Measurements from ENCODE around the gene CEBPA.

Gene CEBPA

DNA sequence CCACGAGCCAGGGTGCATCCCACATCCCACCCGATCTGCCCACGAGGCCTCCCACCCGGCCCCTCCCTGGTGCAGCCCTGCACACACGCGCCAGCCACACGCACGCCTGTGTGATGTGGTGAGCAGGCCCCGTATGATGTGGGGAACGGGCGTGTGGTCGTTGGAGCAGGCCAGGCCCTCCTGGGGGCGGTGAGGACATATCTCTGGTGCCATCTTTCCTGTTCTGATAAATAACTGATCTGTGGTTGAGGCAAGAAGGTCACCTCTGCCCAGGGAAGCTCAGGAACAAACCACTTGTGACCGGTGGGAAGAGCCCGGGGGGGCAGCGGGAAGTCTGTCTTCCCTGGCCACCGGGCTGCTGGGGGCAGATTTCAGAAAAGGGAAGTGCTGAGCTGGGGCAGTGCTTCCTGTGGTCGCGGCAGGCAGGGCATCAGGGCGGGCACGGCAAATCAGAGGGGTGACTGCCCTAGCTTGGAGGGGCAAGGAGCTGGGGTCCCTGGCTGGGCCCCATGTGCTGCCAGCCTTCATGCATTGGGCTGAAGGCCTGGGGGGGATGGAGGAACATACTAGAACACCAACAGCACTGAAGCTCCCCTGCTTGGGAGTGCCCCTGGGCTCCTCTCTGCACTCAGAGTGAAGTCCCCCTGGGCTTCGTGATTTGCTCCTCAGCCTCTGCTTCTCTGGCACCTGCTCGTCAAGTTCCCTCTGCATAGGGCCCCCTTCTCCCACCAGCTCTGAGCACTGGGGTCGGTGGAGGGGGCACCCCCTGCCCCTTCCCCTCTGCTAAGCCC is 41.5 kb downstream of the CEBPA start:
- DNase-seq, result peak; percentile 98
- in situ Hi-C loops (cut with MboI; ENCODE audit: low pct_unique_long_range_greater_than_20kb, low sequenced_read_pairs), result no loop called here

DNA sequence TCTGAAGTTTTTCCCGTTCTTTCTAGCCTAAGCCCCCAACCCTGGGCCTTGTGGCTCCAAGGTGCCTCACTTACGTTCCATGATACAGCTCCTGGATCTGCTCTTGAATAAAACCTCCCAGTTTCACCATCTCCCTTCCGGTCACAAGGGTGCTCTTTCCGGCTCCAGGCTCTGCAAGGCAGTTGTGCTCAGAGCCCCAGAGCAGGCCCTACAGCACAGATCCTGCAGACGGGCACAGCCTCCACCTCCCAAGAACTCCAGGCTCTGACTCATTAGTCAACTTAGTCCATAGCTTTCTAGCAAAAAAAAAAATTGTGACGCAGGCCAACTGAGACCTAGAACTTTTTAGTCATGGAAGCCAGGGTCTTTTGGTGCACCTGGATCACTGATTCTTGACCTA is 42.8 kb downstream of the CEBPA start:
- peak; percentile 42 for DNase-seq
- in situ Hi-C loops (cut with MboI; ENCODE audit: low pct_unique_long_range_greater_than_20kb, low sequenced_read_pairs), result no loop called here

DNA sequence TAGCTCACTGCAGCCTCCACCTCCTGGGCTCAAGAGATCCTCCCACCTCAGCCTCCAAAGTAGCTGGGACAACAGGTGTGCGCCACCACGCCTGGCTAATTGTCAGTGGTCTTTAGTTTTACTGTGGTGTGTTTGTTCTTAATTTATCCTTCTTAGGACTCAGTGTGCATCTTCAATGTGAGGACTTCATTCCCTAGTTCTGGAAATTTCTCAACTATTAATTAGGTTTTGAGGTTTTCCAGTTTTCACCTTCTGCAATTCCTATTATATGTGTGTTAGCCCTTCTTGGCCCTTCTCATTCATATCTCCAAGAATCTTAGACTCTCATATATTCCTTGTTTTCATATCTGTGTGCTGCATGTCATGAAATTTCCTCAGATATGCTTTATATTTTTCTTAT is 44.5 kb downstream of the CEBPA start:
- DNase-seq, result no peak
- in situ Hi-C loops (cut with MboI; ENCODE audit: low pct_unique_long_range_greater_than_20kb, low sequenced_read_pairs), result no loop called here

DNA sequence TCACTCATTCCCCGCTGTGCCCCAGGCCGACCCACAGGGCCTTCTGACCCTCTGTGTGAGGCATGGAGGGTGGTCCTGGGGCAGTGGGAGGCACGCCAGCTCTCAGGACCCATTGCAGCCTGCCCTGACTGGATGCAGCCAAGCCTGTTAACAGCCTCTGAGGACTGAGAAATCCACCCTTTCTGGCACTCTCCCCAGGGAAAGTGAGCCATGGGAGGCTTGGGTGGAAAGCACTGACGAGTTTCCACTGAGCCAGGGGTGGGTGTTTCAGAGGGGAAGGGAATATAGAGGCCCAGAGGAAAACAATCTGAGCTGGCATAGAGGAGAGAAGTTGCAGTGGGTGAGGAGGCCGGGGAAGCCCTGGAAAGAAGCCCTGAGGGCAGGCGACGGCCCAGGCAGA is 46.1 kb downstream of the CEBPA start:
- no peak for DNase-seq
- in situ Hi-C loops (cut with MboI; ENCODE audit: low pct_unique_long_range_greater_than_20kb, low sequenced_read_pairs), result no loop called here

DNA sequence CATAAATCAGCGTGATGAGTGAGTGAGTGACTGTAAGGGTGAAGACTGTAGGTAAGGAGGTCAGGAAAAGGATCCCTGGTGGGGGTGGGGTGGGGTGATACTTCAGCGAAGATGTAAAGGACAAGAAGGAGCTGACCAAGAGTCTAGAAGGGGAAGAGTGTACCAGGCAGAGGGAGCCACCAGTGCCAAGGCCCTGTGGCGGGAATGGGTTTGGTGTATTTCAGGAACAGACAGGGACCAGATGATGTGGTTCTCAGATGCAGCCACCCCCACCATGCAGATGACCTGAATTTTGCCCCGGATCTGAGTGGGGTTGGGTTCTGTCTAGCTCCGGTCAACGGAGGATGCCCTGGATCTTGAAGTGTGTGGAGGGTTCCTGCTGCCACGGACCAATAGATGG is 46.6 kb downstream of the CEBPA start:
- in situ Hi-C loops (cut with MboI; ENCODE audit: low pct_unique_long_range_greater_than_20kb, low sequenced_read_pairs), result no loop called here
- DNase-seq, result no peak

DNA sequence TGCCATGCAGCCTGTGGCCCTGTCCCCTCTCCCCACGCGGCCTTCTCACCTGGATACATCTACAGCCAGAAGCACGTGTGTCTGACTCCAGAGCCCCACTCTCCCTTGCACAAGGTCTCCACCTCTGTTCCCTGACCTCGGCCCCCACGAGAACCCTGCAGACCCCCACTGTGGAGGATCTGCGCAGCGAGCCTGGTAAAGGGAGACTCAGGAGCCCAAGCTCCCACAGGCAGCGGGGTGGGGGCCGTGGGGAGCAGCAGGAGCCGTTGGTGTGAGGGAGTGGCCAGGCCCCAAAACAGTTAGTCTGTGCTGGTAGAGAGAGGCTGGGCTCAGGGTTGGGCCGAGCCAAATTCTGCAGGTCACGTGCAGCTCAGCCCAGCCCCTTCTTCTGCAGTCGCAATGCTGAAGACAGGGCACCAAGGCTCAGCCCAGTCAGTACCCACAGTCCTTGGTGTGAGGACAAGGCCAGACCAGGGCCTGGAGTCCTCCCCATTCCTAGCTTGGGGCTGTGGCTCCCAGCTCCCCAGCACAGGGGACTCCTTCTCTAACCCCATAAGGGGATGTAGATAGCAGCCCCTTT is 48.0 kb downstream of the CEBPA start:
- DNase-seq, result no peak
- in situ Hi-C loops (cut with MboI; ENCODE audit: low pct_unique_long_range_greater_than_20kb, low sequenced_read_pairs), result no loop called here

DNA sequence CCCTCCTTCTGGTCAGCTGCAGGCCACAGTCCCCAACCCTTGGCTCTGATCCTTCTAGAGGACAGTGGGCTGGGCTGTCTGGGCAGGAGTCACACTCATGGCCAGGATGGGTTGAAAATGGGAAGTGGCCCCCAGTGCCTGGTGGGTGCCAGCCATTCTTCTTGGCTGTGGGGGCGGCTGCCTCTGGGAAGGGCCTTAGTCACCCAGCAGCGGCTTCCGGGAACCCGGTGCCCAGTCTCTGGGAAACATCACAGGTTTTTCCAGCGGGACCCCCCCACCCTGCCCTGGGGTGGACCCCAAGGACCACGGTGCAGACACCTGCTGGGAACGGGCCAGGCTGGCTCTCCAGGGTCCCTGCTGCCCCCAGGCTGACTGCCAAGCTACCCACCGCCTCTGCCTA is 49.4 kb downstream of the CEBPA start:
- DNase-seq, result no peak
- in situ Hi-C loops (cut with MboI; ENCODE audit: low pct_unique_long_range_greater_than_20kb, low sequenced_read_pairs), result no loop called here

DNA sequence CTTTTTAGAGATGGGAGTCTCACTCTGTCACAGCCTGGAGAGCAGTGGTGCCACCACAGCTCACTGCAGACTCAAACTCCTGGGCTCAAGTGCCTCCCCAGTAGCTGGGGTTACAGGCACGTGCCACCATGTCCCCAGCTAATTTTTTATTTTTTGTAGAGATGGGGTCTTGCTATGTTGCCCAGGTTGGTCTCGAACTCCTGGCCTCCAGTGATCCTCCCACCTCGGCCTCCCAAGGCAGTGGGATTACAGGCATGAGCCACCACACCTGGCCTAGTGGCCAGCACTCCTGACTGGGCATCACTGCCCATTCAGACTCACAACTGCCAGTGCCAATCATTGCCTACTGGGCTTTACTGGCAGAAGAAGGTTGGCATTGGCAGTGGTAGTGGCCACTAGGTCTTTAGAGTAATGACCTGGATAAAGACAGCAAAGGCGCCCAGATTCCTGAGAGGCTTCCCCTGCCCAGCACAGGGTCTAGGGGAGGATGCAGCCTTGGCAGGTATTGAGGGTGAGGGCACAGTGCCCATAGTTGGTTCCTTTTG is 49.8 kb downstream of the CEBPA start:
- DNase-seq, result no peak
- in situ Hi-C loops (cut with MboI; ENCODE audit: low pct_unique_long_range_greater_than_20kb, low sequenced_read_pairs), result no loop called here

DNA sequence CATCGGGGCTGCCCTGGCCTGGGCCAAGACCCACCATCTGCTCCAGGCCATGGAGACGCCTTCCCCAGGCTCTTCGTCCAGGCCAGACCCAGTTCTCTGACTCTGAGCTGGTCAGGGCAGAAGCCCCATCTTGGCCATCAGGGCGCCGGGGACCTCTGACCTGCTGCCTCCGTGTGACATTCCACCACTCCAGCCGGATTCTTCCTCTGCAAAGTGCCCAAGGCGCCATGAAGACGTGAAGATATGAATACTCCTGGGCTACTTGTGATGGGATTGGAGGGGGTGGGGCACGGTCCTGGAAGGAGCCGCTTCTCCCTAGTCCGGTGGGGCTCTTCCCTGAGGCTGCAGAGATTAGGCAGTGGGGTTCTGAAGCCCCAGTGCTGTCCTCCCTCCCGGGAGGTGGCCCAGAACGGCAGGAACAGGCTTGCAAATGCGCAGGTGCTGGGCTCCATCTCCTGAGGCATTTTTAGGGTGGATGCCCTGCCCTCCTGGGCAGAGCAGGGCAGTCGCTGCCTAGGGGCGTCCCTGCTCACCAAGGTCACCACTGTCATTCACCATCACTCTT is 50.7 kb downstream of the CEBPA start:
- in situ Hi-C loops (cut with MboI; ENCODE audit: low pct_unique_long_range_greater_than_20kb, low sequenced_read_pairs), result no loop called here
- DNase-seq, result no peak

DNA sequence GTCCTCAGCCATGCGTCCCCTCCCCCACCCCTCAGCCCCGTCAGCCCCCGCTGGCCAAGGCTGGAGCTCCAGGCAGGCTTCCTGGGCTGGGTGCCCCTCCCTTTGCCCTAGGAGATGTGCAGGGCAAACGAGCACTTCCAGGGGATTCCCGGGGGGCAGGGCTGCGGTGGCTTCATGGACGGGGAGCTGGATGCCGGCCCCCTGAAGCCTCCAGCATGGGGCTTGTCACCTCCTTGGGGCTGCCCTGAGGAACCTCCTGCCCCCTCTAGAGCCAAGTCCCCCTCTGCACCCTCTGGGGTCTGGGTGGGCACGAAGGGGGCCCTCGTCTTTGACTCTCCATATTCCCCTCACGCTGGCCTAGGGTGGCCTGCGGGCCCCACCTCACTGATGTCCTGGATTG is 51.3 kb downstream of the CEBPA start:
- no peak for DNase-seq
- in situ Hi-C loops (cut with MboI; ENCODE audit: low pct_unique_long_range_greater_than_20kb, low sequenced_read_pairs), result no loop called here

DNA sequence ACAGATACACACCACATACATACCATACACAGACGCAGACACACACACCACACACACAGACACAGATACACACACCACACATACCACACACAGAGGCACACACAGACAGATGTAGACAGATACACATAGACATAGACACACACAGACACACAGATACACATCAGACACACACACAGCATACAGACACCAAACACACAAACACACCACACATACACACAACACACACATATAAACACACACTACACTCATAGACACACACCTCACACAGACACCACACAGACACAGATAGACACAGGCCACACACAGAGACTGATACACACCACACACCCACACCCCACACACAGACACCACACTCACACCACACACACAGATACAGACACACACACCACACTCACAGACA is 51.8 kb downstream of the CEBPA start:
- no peak for DNase-seq

More for the DNA sequence above, 51.8 kb downstream of the CEBPA start:
- in situ Hi-C loops (cut with MboI; ENCODE audit: low pct_unique_long_range_greater_than_20kb, low sequenced_read_pairs), result no loop called here
